ENCODE data around the gene SLC2A4RG.
A peak's percentile ranks its signal among the peaks of the same experiment; 100 is the strongest.

Gene SLC2A4RG

DNA sequence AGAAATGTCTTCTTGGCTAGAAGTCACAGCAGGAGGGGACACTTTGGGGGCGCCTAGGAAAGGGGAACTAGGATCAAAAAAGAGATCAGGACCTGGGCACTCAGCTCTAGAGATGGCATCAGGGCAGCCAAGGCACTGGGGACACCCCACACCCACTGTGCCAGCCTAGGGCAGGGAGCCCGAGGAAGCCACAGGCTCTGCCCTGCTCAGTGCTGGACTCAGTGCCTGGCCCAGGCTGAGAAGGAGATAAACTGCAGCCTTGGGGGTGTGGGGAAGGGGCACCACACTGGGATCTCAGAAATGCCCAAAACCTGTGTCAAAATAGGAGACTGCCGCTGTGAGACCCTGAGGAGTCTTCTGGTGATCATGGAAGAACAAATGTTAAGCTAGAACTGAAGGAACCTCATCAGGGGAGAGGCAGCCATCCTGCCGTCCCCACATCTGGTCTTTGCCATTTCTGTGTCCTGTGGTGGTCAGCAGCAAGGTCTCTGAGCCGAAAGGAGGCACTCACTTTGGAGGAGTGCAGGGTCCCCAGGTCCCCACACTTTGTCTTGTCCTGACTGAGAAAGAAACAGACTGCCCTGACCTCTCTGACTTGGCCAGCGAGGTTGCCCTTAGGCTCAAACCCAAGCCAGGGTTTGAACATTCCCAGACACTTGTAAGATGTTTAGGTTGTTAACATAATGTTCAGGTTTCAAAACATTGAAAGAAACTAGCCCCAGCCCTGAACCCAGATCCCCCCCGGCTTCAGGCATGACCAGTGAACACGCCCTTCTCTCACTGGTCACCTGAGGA is 34.1 kb upstream of the SLC2A4RG start:
- no peak overlapping the region for H3K4me3 ChIP-seq (ENCODE audit: low read depth, low read length)
- TF ChIP-seq CTCF (IDR thresholded peaks at IDR 0.05; ENCODE audit: low read depth, low read length): no peak

- H3K4me3 ChIP-seq (ENCODE audit: low read depth, low read length): peak overlapping the region; percentile 87
- no peak for TF ChIP-seq CTCF (IDR thresholded peaks at IDR 0.05; ENCODE audit: low read depth, low read length)
Measured at GRCh38 chr20:63706027-63706695, 33.4 kb upstream of the SLC2A4RG start.

- TF ChIP-seq CTCF (IDR thresholded peaks at IDR 0.05; ENCODE audit: low read depth, low read length): no peak
- peak overlapping the region; percentile 87 for H3K4me3 ChIP-seq (ENCODE audit: low read depth, low read length)
Measured at GRCh38 chr20:63706852-63707557, 32.6 kb upstream of the SLC2A4RG start.

DNA sequence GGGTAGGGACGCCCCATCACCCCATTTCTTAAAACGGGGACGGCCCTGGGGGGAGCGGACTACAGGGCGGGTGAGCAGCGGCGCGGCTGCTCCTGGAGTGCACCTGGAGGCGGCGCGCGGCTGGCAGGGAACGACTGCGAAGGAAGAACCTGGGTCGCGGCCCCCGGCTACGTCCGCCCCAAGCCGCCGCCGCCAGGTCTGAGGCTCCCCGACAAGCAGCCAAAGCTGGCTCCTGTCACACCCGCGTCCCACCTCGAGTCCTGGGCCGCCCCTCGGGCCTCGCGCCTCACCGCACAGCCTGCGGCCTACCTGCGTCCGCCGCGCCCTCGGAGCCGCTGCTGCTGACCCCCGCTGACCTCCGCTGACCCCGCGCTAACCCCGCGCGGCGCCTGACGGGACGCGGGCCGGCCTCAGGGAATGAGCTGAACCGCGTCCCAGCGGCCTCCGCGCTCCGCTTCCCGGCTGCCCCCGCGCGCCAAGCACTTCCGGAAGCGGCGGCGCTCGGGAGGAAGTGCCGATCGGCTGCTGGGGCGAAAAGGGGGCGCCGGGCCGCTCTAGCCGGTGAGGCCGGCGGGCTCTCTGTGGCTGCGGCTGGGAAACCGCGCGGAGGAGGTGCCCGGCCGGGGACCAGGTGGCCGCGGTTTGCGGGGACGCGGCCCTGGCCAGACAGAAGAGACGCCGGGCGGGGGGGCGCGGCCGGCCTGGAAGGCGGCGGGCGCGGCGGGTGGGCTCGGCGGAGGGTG is 31.8 kb upstream of the SLC2A4RG start, which contains the start of the genes ARFRP1 and ZGPAT:
TSS of gene ARFRP1 (minus strand) at position 419 of the 743 bp plus-strand sequence. CDS start 885 bp downstream, outside the sequence.
TSS of gene ZGPAT (plus strand) at position 482 of the 743 bp plus-strand sequence. CDS start 542 bp downstream, outside the sequence.
- no peak for TF ChIP-seq CTCF (IDR thresholded peaks at IDR 0.05; ENCODE audit: low read depth, low read length)
- H3K4me3 ChIP-seq (ENCODE audit: low read depth, low read length): peak within 1 kb of the TSS; percentile 87

- H3K4me3 ChIP-seq (ENCODE audit: low read depth, low read length): peak overlapping the region; percentile 87
- TF ChIP-seq CTCF (IDR thresholded peaks at IDR 0.05; ENCODE audit: low read depth, low read length): no peak
Measured at GRCh38 chr20:63708301-63709148, 31.1 kb upstream of the SLC2A4RG start.

DNA sequence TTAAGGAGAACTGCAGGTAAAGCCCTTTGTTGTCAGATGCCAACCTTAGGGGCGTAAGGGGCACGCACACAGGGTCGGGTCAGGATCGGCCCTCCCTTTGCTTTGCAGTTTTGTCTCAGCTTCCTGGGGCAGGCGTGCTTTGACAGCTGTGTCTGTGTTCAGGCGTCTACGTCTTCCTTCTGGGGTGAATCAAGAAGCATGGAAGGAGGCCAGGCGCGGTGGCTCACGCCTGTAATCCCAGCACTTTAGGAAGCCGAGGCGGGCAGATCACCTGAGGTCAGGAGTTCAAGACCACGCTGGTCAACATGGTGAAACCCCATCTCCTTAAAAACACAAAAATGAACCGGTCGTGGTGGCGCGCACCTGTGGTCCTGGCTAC is 30.4 kb upstream of the SLC2A4RG start:
- no peak for TF ChIP-seq CTCF (IDR thresholded peaks at IDR 0.05; ENCODE audit: low read depth, low read length)
- peak overlapping the region; percentile 87 for H3K4me3 ChIP-seq (ENCODE audit: low read depth, low read length)
